Lower lobe of right lung (tissue), 2 donors: Measurements from ENCODE around the gene SPATA32. TPM values are rescaled to one million over a fixed set of nuclear protein-coding genes. Genes with fewer than 3 reads are reported as not detected.

ENCODE experiments used
- ATAC-seq, 2 donors: fragments of 200-7000 bp; cut with Tn5 transposase; one replicate each; pipeline ENCODE4 v1.9.1; 2020 to 2022; ENCODE audit warnings: mild to moderate bottlenecking in 2 of 2, moderate library complexity in 2 of 2
- DNase-seq: peaks from one replicate; pipeline ENCODE4 v3.0.0-alpha.2; 2020
- H3K27ac ChIP-seq: fragments of 200-600 bp; one replicate; pipeline ENCODE4 v1.8.0; 2022
- H3K27me3 ChIP-seq: fragments of 200-600 bp; one replicate; pipeline ENCODE4 v1.8.0; 2022; ENCODE audit warnings: low read depth
- H3K36me3 ChIP-seq: fragments of 200-600 bp; one replicate; pipeline ENCODE4 v1.8.0; 2022; ENCODE audit warnings: mild to moderate bottlenecking
- H3K4me1 ChIP-seq: fragments of 200-600 bp; one replicate; pipeline ENCODE4 v1.8.0; 2022
- H3K4me3 ChIP-seq: fragments of 200-600 bp; one replicate; pipeline ENCODE4 v1.8.0; 2022; ENCODE audit warnings: mild to moderate bottlenecking
- H3K9me3 ChIP-seq: fragments of 200-600 bp; one replicate; pipeline ENCODE4 v1.8.0; 2022
- CTCF ChIP-seq: fragments of 200-600 bp; IDR thresholded peaks from one replicate; pipeline ENCODE4 v1.8.0; 2022; ENCODE audit warnings: antibody characterized with exemption, mild to moderate bottlenecking
- intact Hi-C: fragments of 100-400 bp; cut with DNase I; formaldehyde crosslinking; loops from one replicate; pipeline ENCODE4 v1.11.0; 2022
- total RNA-seq: library from RNA; stranded (reverse); fragmentation: NEBNext Ultra II Directional; extraction: Animal tissue kit (Norgen Biotek cat#: 25700); gene quantifications from one replicate; pipeline ENCODE4 v1.2.1, GENCODE V29; 2021
- donor health status: DM: no; HTN: yes; CAD: no; lungs with severe emphysema.

The SPATA32 gene
- total RNA-seq, 1 donor from 2014 or later, result not detected

- Histone ChIP-seq H3K36me3 (peaks cover 53% of the 10 kb centered on the region), H3K27ac (no peak overlapping the region), H3K4me1 (peaks cover 20% of the 10 kb centered on the region), H3K4me3 (no peak overlapping the region), H3K9me3 (no peaks in the 10 kb centered on the region), H3K27me3 (no peaks in the 10 kb centered on the region)
- TF ChIP-seq CTCF, result no peak
- intact Hi-C loops, result no loop called here
- DNase-seq (no peak), ATAC-seq (no peak)
These were observed 1.6 kb upstream of the SPATA32 start for GRCh38 chr17:45263477-45263860.

- H3K4me1 ChIP-seq, result peaks cover 20% of the 10 kb centered on the region
- no peak for TF ChIP-seq CTCF
- ATAC-seq (peak; percentile 8 to 18), DNase-seq (no peak)
- H3K36me3 ChIP-seq, result peaks cover 46% of the 10 kb centered on the region
- intact Hi-C loops, result no loop called here
- H3K4me3 ChIP-seq, result peak overlapping the region; percentile 73
- no peaks in the 10 kb centered on the region for H3K9me3 ChIP-seq
- peak overlapping the region; percentile 37 for H3K27ac ChIP-seq
- H3K27me3 ChIP-seq, result no peaks in the 10 kb centered on the region
These were observed 902 bp upstream of the SPATA32 start for GRCh38 chr17:45262516-45263476.

- DNase-seq (no peak), ATAC-seq (no peak)
- peaks cover 20% of the 10 kb centered on the region for H3K4me1 ChIP-seq
- H3K4me3 ChIP-seq, result no peak overlapping the region
- H3K27ac ChIP-seq, result no peak overlapping the region
- no peaks in the 10 kb centered on the region for H3K27me3 ChIP-seq
- no peak for TF ChIP-seq CTCF
- no peaks in the 10 kb centered on the region for H3K9me3 ChIP-seq
- peaks cover 21% of the 10 kb centered on the region for H3K36me3 ChIP-seq
- intact Hi-C loops, result no loop called here
These were observed 1.6 kb downstream of the SPATA32 start for GRCh38 chr17:45260204-45260783.

GRCh38 chr17:45258981-45259380 lies 2.9 kb downstream of the SPATA32 start:
- TF ChIP-seq CTCF, result no peak
- ATAC-seq, result no peak
- intact Hi-C loops, result no loop called here

GRCh38 chr17:45257115-45257514 lies 4.8 kb downstream of the SPATA32 start:
- peaks cover 7% of the 10 kb centered on the region for H3K4me1 ChIP-seq
- H3K4me3 ChIP-seq, result no peak overlapping the region
- ATAC-seq (no peak), DNase-seq (no peak)
- no peaks in the 10 kb centered on the region for H3K36me3 ChIP-seq
- no peaks in the 10 kb centered on the region for H3K27me3 ChIP-seq
- H3K27ac ChIP-seq, result no peak overlapping the region
- intact Hi-C loops, result no loop called here
- no peaks in the 10 kb centered on the region for H3K9me3 ChIP-seq
- no peak for TF ChIP-seq CTCF

More at GRCh38 chr17:45258981-45259380, 2.9 kb downstream of the SPATA32 start:
- no peaks in the 10 kb centered on the region for H3K27me3 ChIP-seq
- DNase-seq, result no peak
- no peak overlapping the region for H3K4me3 ChIP-seq
- H3K27ac ChIP-seq, result no peak overlapping the region
- H3K36me3 ChIP-seq, result peaks cover 8% of the 10 kb centered on the region
- H3K4me1 ChIP-seq, result peaks cover 20% of the 10 kb centered on the region
- H3K9me3 ChIP-seq, result no peaks in the 10 kb centered on the region
